HuH-7.5 (cell line): ENCODE measurements around the gene POC1A.
"Not testable (repeated sequence)": the region's sequence is repeated elsewhere in the genome, so short reads cannot be mapped to it uniquely, and the experiment has no call there.

Experiments used
- DNase-seq: peaks from one replicate; pipeline ENCODE4 v3.0.0; 2011; ENCODE audit warnings: low spot score

Gene POC1A

DNA sequence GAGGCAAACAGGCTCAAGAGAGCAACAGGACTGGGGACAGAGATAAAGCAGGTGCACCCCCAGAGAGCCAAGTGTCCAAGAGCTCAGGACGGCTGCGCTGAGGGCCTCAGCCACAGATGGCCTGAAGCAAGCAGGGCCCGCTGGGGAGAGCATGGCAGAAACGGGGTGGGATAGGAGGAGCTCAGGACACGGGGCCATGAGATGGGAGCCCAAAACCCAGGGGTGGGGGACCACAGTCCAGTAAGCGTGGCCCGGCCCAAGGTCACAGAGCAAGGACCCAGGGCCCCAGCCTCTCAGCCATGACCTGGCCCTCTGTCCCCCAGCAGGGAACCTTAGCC, 107.4 kb downstream of the POC1A start:
- no peak for DNase-seq

DNA sequence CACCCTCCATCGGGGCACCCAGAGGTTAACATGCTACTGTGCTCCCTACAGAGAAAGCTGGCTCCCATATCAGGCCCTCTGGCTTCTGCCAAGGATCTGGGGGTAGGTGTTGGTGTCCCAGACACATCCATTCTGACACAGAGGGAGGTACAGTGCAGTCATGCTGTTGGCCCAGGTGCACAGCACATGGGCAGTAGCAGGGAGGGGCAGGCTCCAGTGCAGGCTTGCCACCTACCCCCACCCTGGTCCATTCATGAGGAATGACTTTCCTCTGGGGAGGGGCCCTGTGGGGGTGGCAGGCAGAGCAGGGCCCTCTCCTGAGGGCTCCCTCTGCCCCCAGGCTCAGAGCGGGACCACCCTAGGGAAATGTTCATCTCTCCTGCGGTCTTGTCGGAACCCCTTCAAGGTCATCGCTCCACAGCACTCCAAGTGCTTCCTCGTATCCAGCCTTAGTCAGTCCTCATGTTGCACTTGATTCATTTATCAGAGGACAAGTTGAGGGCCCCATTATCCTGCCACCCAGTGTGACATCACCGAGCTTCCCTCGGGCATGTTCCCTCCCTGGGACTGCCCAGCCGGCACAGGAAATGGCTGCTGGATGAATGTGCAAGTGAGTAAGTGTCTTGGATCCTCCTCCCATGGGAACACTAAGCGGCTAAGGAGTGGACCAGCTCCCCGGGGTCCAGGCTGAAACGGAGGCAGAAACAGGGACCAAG, 107.9 kb downstream of the POC1A start:
- no peak for DNase-seq

DNA sequence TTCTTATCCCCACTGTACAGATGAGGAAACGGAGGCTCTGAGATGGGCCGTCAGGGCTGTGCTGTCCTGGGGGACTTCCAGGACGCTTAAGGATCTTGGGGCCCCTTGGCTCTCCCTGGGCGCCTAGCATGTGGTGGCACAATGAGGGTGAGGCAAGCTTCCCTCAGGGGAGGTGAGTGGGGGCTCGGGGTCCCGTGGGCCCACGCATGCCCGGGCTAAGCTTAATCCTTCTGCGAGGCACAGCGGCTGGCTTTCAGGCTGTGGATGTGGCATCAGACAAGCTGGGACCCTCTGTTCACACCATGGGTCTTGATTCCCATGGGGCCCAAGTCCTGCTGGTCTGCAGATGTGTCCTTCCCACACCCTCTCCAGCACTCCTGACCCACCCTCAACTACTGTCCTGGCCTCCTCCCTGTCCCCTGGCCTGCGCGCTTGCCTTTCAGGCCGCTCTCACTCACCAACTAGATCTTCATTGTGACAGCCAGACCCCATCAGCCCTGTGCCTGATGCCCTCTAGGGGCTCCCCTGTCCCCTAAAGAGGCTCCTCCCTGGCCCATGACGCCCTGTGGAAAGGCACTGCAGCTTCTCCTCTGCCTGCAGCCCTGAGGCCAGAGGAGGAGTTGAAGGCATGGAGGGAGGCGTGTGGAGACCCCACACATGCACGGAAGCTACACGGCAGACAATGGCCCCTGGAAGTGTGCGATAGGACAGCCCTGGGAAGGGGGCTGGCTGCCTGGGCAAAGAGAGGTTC, 109.2 kb downstream of the POC1A start:
- DNase-seq, result no peak

DNA sequence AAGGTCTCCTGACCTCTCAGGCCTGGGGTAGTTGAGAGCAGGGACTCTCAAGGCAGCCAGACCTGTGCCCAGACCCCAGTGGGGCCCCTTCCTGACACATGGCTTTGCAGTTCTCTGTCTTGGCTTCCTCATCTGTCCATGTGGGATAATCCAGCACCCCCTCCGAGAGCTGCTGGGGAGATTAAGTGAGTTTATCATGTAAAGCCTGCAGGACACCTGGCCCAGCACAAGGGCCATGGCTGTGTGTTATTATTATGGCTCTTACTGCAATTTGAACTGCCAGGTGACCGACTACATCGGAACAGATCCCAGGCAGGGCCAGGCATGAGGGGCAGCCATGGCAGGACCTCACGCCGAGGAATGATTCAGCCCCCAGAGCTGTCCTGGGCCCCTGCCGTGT, 110.5 kb downstream of the POC1A start:
- no peak for DNase-seq

DNA sequence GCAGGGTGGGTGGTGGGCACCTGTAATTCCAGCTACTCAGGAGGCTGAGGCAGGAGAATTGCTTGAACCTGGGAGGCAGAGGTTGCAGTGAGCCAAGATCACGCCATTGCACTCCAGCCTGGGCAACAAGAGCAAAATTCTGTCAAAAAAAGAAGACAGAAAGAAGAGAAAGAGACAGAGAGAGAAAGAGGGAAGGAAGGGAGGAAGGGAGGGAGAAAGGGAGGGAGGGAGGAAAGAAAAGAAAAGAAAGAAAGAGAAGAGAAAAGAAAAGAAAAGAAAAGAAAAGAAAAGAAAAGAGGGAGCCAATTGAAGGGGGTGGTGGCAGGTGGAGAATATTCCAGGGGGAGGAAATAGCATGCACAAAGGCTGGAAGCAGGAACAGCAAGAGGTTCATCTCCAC, 111.2 kb downstream of the POC1A start:
- DNase-seq, result not testable (repeated sequence)

DNA sequence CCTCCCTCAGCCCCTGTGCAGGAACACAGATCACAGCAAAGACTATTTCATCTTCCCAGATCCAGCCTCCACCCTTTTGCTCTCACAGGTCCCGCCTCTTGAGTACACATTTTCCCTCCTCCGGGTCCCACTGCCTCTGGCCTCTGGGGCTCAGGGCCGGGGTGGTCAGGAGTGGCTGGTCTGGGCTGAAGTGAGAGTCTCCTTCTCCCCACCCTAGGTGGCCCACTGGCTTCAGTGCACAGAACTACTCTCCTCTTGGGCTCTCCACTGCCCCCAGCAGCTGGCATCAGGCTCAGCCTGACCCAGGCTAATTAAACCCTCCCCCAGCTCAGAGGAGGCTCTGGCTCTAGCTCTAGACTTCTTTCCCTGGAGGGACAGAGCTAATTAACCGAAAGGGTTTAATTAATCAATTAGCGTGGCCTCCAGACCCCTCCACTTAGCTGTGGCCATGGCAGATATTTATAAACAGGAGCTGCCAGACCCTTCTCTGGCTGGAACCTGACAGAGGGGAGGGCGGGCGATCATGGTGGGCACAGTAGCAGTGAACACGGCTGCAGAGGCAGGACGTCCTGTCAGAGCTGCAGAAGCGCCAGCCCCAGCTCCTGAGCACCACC, 113.0 kb downstream of the POC1A start:
- no peak for DNase-seq

DNA sequence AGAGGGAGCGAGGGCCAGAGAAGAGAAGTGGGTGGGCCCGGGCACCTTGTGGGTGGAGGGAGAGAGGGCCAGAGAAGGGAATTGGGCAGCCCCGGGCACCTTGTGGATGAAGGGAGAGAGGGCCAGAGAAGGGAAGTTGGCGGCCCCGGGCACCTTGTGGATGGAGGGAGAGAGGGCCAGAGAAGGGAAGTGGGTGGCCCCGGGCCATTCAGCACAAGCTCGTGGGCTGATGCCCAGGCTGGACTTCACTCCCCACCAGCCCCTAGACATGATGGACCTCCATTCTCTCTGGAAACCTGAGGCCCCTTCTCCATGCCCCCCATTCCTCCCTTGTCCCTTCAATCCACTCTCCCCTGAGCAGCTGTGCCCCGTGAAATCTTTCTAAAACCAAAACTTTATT, 113.6 kb downstream of the POC1A start:
- DNase-seq, result no peak

DNA sequence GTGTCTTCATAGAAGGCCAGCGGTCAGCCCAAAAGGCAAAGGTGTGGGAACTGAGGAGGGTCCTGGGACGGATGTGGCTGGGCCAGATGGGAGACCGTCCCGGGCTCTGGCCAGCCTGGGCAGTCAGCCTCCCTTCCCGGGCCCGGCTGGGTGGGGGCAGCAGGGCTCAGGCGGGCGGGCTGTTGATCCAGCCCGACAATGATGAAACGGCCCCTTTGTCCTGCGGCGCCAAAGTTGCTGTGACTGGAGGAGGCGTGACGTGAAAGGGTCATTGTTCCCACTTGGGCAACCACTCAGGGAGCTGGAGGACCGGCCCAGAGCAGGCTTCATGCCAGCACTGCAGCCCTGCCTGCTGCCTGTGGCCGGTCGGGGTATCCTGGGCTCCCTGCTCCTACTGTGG, 114.4 kb downstream of the POC1A start:
- no peak for DNase-seq

DNA sequence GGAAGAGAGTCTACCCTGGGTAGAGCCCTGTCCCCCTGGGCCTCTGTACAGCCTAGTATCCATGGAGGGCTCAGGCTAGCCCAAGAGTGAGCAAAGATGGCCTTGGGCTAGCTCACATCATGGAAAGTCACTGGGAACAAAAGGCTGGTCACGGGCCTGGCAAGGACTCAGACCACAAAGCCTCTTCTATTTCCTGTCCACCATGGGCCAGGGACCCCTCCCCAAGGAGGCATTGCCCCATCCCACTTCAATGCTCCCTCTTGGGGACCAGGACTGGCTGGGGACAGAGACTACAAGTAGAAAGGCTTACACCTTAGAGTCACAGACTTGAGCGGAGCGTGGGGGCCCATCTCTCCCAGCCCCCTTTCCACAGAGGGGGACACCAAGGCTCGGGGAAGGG, 114.8 kb downstream of the POC1A start:
- DNase-seq, result no peak

DNA sequence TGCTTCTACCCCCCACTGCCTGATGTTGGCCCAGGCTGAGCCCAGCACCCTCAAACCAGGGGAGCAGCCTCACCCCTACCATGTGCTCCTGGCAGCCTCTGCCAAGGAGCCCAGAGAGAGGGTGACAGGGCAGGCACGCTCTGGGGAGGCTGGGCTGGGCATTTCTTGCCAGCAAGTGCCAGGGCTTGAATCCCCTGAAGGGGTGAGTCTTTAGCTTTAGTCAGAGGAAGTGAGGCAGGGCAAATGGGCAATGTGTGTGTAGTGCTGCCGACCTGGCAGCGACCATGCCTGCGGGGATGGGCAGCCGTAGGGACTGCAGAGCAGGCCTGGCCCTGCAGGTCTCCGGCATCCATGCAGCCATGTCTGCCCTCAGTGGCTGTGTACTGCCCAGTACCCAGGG, 116.0 kb downstream of the POC1A start:
- DNase-seq, result no peak

DNA sequence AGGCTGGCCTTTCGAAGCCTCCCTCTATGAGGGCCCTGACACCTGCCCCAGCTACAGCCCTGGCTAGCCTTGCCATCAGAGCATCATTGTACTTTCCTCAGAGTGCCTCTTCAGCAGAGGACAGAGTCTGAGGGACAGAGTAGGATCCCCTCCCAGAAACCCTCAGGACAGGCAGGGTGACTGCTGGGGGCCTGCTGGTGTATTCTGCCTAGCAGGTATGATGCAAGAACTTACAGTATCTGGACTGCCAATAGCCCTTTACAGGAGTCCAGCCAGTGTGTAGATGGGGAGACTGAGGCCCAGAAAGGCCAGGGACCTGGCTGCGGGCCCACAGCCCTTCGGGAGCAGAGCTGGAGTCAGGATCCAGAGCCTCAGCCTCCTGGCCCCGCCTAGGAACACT, 116.9 kb downstream of the POC1A start:
- no peak for DNase-seq

DNA sequence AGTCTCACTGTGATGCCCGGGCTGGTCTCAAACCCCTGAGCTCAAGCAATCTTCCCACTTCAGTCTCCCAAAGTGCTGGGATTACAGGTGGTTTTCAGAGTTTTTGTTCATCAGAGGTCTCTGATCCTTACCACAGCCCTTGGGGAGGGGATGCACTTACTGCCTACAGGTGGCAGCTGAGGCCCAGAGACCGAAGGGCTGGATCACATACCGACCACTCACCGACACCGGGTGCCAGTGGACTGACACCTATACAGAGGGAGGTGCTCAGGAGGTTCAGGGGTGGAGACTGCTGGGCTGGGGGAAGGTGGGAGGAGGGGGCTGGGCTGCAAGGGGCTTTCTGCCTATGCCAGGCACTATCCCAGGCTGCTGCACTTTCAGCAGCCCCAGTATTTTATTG, 117.4 kb downstream of the POC1A start:
- no peak for DNase-seq

DNA sequence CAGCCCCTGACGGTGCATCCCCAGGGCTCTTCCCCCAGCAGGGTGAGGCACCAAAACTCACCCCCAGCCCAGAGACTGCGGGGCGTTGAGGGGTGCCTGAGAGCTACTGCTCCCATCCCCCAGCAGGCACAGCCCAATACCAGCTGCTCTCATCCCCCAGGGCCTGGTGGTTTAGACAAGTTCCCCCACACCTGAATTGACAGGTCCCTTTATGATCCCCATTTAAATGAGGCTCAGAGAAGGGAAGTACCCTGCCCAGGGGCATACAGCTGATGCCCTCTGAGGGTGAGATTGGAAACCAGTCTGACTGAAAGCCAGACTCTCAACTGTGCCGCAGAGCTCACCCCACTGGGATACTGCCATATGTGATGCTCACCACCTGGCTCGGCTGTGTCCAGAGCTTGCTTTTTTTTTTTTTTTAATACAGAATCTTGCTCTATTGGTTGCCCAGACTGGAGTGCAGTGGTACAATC, 118.0 kb downstream of the POC1A start:
- no peak for DNase-seq

DNA sequence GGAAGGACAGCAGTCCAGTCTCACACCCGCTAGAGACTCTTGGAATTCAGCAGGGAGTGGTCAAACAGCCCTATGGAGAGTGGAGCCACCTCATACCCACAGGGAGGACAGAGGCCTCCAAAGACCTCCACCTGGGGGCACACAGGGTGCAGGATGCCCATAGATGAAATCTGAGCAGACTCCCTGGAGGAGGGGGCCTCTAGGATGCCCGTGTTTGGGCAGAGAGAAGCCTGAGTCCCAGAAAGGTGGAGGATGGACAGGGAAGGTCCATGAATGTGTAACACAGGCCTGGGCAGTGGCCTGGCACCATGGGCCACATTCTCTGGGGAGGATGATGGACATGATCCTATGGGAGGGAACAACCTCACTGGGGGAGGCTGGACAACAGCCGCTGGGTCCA, 119.6 kb downstream of the POC1A start:
- DNase-seq, result no peak

DNA sequence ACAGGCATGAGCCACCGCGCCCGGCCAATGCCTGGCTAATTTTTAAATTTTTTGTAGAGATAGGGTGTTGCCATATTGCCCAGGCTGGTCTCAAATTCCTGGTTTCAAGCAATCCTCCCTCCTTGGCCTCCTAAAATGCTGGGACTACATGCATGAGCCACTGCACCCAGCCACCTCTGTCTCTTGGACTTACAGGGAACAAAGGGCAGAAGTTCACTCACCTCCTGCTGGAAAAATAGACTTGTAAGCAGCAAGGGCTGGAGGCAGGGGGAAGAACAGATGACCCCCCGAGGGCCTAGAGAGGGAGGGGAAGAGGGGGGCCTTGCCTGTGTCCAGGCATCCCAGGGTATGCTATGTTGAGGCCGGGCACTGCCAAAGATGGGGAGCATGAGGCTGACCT, 120.0 kb downstream of the POC1A start:
- DNase-seq, result no peak

DNA sequence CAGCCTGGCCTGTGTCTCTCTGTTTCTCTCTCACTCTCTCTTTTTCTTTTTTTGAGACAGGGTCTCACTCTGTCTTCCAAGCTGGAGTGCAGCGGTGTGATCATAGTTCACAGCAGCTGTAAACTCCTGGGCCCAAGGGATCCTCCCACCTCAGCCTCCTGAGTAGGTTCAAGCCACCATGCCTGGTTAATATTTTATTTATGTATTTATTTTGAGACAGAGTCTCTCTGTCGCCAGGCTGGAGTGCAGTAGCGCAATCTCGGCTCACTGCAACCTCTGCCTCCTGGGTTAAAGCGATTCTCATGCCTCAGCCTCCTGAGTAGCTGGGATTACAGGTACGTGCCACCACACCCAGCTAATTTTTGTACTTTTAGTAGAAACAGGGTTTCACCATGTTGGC, 120.5 kb downstream of the POC1A start:
- DNase-seq, result not testable (repeated sequence)

DNA sequence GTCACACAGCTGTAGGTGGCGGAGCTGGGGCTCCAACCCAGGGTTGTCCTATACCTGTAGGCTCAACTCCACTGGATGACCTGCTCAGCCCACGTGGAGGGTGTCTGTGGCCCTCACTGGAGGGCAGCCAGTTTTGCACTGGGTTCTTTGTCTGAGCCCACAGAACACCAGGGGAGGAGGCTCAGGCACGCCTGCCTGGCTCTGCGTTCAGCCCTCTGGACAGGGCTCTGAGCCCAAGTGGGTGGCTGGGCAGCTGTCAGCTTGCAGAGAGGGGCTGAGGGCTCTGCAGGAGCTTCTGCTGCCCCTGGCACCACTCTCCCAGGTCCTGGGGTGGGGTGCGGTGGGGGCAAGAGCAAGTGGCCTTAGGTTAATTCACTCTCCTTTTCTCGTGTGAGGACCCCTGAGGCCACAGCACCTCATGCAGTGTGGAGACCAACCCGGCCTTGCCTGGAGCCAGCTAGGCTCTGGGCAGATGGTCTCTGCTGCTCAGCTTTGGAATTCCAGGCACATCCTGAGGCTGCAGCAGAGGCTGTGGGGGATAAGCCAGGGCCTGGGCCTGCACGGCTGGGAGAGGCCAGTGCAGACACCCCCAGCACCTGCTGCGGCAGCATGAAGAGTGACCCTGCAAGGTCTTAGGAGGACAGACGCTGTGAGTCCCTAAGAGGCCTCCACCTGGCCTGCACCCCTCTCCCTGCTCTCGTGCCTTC, 121.4 kb downstream of the POC1A start:
- DNase-seq, result no peak

DNA sequence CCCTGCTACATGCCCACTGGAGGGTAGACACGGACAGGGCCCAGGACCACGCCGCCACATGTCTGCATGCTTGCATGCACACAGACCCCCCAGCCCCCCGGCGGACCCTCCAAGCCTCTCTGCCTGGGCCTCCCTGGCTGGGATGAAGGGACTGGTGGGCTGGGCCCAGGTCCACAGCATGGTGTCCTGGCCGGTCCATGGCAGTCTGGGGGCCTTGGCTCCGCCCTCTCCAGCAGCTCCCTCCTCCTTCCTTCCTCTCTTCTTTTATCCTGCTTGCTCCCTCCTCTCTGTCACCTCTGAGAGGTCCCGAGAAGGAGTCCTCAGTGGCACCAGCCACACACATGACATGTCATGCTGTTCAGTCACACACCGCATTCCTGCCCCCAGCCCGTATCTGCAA, 122.3 kb downstream of the POC1A start:
- no peak for DNase-seq

DNA sequence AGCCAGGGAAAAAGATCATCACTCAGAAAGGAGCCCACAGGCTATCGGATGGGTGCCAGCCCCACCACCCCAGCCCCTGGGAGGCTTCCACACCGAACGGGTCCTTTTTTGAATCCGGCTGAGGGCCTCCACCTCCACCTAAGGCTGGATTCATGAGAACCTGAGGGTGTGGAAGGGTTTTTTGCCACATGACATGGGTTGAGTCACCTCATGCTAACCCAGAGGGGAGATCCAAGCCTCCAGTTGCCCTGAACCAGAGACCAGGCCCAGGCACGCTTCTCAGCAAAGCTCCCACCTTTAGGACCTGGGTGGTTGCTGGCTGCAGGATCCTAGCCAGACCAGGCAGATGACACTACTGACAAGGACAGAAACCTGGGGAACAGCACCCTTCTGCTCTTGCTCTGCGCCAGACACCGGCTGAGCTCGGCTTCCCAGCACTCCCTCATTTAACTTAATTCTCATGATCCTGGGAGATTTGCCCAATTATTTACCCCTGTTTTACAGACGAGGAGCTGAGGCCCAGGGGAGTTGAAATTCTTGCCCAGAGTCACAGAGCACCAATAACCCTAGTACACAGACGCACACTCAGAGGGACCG, 123.4 kb downstream of the POC1A start:
- no peak for DNase-seq

DNA sequence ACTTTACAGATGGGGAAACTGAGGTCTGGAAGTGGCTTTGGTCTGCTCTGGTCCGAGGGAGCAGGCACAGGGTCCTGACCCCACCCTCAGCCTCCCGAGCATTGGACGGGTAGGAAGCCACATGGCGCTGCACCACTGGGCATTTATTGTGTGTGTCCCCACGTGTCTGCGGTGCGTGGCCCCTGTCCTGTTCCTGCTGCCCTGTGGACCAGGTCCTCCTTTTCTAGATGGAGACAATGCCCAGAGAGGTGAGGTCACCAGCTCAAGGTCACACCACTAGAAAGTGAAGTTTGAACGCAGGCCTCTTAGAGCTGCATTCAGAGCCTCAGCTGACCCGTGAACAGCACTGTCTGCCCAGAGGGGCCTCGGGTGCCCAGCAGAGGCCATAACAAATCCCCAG, 124.7 kb downstream of the POC1A start:
- DNase-seq, result no peak

DNA sequence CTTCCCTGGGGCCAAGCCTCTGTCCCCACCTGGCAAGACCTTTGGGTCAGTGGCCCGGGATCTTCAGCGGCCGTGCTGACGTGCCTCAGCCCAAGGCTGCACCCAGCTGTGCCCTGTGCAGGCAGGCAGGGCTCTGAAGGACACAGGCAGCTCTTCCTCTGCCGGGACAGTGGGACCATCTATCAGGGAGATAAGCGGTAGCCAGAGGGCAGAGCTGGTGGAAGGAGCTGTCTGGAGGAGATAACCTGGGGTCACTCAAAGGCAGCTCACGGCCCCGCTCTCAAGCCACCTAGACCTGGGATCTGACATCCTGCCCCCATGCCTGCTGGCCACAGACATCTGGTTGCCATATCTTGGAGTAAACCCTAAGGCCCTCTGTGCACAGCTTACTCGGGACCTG, 125.2 kb downstream of the POC1A start:
- DNase-seq, result no peak

DNA sequence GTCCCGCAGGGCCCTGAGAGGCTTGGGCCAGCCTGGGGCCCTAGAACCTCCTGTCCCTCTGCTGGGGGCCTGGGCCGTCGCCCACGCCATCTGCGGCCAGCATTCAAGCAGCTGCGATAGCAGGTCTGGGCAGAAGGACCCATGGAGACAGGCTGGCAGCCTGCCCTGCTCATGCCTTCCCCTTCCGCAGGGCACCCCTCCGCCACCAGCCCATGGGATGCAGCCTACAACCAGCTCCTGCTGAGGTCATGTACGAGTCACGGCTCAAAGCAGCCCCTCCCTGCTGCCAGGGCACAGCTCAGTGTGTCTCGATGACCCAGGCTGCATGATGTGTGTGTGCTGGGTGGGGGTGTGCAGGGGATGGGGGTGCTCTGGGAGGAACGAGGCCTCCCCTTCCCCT, 125.7 kb downstream of the POC1A start:
- no peak for DNase-seq
